Colonic mucosa (tissue), 4 donors: ENCODE data around the gene ERI3. TPM values are rescaled to one million over a fixed set of nuclear protein-coding genes. Genes with fewer than 3 reads are reported as not detected.

ENCODE experiments used
- DNase-seq: peaks from one replicate; pipeline ENCODE4 v3.0.0-alpha.2; 2020
- H3K27ac ChIP-seq: fragments of 200-600 bp; one replicate; pipeline ENCODE4 v1.8.0; 2021
- H3K27me3 ChIP-seq: fragments of 200-600 bp; one replicate; pipeline ENCODE4 v1.8.0; 2021
- H3K36me3 ChIP-seq: fragments of 200-600 bp; one replicate; pipeline ENCODE4 v1.8.0; 2021
- H3K4me1 ChIP-seq: fragments of 200-600 bp; one replicate; pipeline ENCODE4 v1.8.0; 2021; ENCODE audit warnings: mild to moderate bottlenecking
- H3K4me3 ChIP-seq: fragments of 200-600 bp; one replicate; pipeline ENCODE4 v1.8.0; 2021
- H3K9ac ChIP-seq, 2 donors: one replicate each; pipeline ENCODE4 v1.7.0; 2013; ENCODE audit warnings: control low read depth in 2 of 2, low read depth in 2 of 2, low read length in 2 of 2
- H3K9me3 ChIP-seq: fragments of 200-600 bp; one replicate; pipeline ENCODE4 v1.8.0; 2021
- intact Hi-C: fragments of 100-400 bp; cut with DNase I; formaldehyde crosslinking; loops from one replicate; pipeline ENCODE4 v1.14.1; 2022
- total RNA-seq, 2 donors: library from RNA; stranded (reverse); fragmentation: NEBNext Ultra II Directional in 1 of 2; extraction: Animal tissue kit (Norgen Biotek cat#: 25700) in 1 of 2; gene quantifications; one replicate each; pipeline ENCODE4 v1.2.1, GENCODE V29; 2021
- TF ChIP-seq, protein P1 (sequence below): fragments of 200-600 bp; IDR thresholded peaks from one replicate; pipeline ENCODE4 v1.8.0; 2022; ENCODE audit warnings: antibody characterized with exemption, mild to moderate bottlenecking
- donor health status: healthy.
- donor health status: DM: no; HTN: no; CAD: no.
- donor health status: DM: no; HTN: no; CAD: no.

The ERI3 gene
- total RNA-seq, 2 donors from 2014 or later, result 29.7 to 58.2 TPM

GRCh38 chr1:44303532-44303931 is 51.5 kb downstream of the ERI3 start:
- Histone ChIP-seq H3K4me1 (no peaks in the 10 kb centered on the region), H3K4me3 (no peak overlapping the region), H3K36me3 (no peaks in the 10 kb centered on the region), H3K9ac (no peak overlapping the region), H3K27ac (no peak overlapping the region), H3K9me3 (no peaks in the 10 kb centered on the region), H3K27me3 (no peaks in the 10 kb centered on the region)
- intact Hi-C loops, result no loop called here
- TF ChIP-seq, protein P1, sequence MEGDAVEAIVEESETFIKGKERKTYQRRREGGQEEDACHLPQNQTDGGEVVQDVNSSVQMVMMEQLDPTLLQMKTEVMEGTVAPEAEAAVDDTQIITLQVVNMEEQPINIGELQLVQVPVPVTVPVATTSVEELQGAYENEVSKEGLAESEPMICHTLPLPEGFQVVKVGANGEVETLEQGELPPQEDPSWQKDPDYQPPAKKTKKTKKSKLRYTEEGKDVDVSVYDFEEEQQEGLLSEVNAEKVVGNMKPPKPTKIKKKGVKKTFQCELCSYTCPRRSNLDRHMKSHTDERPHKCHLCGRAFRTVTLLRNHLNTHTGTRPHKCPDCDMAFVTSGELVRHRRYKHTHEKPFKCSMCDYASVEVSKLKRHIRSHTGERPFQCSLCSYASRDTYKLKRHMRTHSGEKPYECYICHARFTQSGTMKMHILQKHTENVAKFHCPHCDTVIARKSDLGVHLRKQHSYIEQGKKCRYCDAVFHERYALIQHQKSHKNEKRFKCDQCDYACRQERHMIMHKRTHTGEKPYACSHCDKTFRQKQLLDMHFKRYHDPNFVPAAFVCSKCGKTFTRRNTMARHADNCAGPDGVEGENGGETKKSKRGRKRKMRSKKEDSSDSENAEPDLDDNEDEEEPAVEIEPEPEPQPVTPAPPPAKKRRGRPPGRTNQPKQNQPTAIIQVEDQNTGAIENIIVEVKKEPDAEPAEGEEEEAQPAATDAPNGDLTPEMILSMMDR, result no peak
- no peak for DNase-seq

DNA sequence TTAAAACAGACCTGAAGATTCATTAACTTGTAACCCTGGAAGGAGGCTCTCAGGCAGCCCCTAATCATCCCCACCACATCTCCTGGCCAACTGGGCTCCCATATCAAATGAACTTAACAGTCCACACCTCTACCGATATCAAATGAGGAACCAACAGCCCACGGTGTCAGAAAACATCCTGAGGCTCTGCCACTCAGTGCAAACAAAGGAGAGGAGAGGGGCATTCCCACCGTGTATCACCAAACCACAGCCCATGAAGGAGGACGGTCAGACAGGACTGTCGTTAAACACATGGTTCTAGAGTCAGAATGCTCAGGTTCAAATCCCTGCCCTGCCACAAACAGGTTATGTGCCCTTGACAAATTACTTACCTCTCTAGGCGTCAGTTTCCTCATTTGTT is 52.5 kb downstream of the ERI3 start:
- no peak for DNase-seq
- Histone ChIP-seq H3K9me3 (no peaks in the 10 kb centered on the region), H3K27me3 (no peaks in the 10 kb centered on the region), H3K27ac (no peak overlapping the region), H3K4me3 (no peak overlapping the region), H3K9ac (no peak overlapping the region), H3K4me1 (no peaks in the 10 kb centered on the region), H3K36me3 (no peaks in the 10 kb centered on the region)
- intact Hi-C loops, result no loop called here
- TF ChIP-seq, protein P1, result no peak

DNA sequence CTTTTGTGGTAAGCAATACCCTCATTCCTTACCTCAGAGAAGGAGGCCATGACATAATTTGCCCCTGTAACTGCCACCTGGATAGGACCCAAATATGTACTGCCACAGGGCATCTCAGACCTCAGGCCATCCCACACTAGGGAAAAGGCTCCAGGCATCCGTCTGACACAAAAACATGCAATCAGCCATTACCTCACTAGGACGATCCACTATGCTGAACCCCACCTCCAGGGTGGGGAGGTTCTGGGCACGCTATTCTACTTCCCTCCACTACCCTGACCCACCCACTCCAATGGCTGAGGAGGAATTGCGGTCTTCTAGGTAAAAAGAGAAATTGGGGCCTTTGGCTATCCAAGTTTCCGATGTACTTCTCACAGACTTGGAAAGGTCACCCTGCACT is 53.6 kb downstream of the ERI3 start:
- Histone ChIP-seq H3K4me1 (no peaks in the 10 kb centered on the region), H3K27me3 (no peaks in the 10 kb centered on the region), H3K9ac (no peak overlapping the region), H3K27ac (no peak overlapping the region), H3K36me3 (no peaks in the 10 kb centered on the region), H3K4me3 (no peak overlapping the region), H3K9me3 (no peaks in the 10 kb centered on the region)
- intact Hi-C loops, result no loop called here
- TF ChIP-seq, protein P1, result no peak
- DNase-seq, result no peak

DNA sequence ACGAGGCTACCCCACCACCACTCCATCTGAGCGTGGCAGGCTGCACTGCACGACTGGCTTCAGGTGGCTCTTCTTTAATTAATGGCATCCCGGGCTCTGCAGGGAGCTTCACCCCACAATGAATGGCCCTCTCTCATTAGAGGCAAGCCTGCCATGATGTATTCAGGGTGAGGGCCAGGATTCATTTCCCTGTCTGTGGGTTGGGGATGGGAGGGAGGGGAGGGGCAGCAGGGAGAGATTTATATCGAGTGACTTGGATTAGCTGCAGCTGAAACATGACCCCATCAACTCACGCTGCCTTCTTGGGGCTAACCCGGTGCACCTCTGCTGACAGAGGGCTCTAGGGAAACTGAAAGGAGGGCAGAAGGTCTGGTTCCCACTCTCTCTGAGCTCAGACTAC is 54.2 kb downstream of the ERI3 start:
- no peaks in the 10 kb centered on the region for H3K36me3 ChIP-seq
- DNase-seq, result no peak
- H3K27me3 ChIP-seq, result no peaks in the 10 kb centered on the region
- intact Hi-C loops, result no loop called here
- no peak overlapping the region for H3K27ac ChIP-seq
- H3K9ac ChIP-seq, result no peak overlapping the region
- no peaks in the 10 kb centered on the region for H3K9me3 ChIP-seq
- TF ChIP-seq, protein P1, result no peak
- no peaks in the 10 kb centered on the region for H3K4me1 ChIP-seq
- H3K4me3 ChIP-seq, result no peak overlapping the region

GRCh38 chr1:44297695-44298400 is 57.2 kb downstream of the ERI3 start:
- no peaks in the 10 kb centered on the region for H3K9me3 ChIP-seq
- H3K36me3 ChIP-seq, result no peaks in the 10 kb centered on the region
- H3K27ac ChIP-seq, result no peak overlapping the region
- peaks cover 14% of the 10 kb centered on the region for H3K4me1 ChIP-seq
- no peak for DNase-seq
- no peak overlapping the region for H3K9ac ChIP-seq
- H3K4me3 ChIP-seq, result no peak overlapping the region
- TF ChIP-seq, protein P1, result no peak
- H3K27me3 ChIP-seq, result no peaks in the 10 kb centered on the region
- intact Hi-C loops, result loop anchor here (5.0 kb wide), 1 partner anchor 61 kb away; no protein-coding TSS in a partner anchor
